GM12875 (cell line): ENCODE data around the gene TSPAN19.

Source experiments
- H3K4me3 ChIP-seq: one replicate; pipeline ENCODE4 v1.5.1; 2011; ENCODE audit warnings: low read depth, low read length, control low read depth
- TF ChIP-seq, protein P1 (sequence below): IDR thresholded peaks from 2 replicates; pipeline ENCODE4 v1.5.1; 2011; ENCODE audit warnings: low read depth, mild to moderate bottlenecking, control low read depth, inconsistent platforms, low read length, moderate library complexity, borderline replicate concordance; ENCODE audit not compliant: insufficient read depth

TSPAN19 gene

GRCh38 chr12:84994426-84994825, 41.7 kb downstream of the TSPAN19 start:
- TF ChIP-seq, protein P1, sequence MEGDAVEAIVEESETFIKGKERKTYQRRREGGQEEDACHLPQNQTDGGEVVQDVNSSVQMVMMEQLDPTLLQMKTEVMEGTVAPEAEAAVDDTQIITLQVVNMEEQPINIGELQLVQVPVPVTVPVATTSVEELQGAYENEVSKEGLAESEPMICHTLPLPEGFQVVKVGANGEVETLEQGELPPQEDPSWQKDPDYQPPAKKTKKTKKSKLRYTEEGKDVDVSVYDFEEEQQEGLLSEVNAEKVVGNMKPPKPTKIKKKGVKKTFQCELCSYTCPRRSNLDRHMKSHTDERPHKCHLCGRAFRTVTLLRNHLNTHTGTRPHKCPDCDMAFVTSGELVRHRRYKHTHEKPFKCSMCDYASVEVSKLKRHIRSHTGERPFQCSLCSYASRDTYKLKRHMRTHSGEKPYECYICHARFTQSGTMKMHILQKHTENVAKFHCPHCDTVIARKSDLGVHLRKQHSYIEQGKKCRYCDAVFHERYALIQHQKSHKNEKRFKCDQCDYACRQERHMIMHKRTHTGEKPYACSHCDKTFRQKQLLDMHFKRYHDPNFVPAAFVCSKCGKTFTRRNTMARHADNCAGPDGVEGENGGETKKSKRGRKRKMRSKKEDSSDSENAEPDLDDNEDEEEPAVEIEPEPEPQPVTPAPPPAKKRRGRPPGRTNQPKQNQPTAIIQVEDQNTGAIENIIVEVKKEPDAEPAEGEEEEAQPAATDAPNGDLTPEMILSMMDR, result no peak
- H3K4me3 ChIP-seq, result no peak overlapping the region

DNA sequence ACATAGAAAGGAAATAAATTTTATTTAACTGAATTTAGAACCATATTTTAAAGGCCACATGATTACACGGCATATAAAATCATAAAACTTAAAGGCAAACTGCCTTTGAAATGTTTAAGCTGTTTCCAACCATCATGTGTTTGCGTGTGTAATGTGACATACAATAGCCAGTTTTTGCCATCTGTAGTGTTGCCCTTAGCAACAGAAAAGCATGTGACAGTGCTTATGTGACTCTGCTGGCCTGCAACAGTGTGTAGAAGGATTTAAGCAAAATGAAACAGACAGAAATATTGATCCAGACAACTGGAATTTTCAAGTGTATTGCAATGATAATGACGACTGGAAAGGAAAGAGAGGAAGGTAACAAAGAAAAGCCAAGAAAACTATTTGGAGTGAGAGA, 49.5 kb downstream of the TSPAN19 start:
- TF ChIP-seq, protein P1, result no peak
- no peak overlapping the region for H3K4me3 ChIP-seq

- H3K4me3 ChIP-seq, result no peak overlapping the region
- TF ChIP-seq, protein P1, result no peak
Measured at GRCh38 chr12:84986117-84986516, 50.0 kb downstream of the TSPAN19 start.

GRCh38 chr12:84983289-84983688, 52.8 kb downstream of the TSPAN19 start:
- no peak overlapping the region for H3K4me3 ChIP-seq
- TF ChIP-seq, protein P1, result no peak

DNA sequence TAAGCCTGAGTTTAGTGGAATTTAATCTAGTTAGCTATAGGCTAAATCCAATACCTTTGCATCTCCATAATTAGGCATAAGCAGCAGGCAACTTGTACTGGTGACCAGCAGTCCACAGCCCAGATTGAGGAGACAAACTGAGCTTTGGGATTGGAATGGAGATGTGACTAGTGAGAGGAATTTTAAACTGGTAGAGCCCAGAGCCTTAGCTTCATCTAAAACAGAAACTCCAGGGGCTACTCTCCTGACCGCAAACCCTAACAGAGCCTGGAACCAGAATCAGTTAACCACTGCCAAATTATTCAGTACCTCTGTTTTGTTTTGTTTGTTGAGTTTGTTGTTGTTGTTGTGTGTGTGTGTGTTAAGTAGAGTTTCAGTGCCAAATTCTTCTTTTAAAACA, 53.2 kb downstream of the TSPAN19 start:
- no peak overlapping the region for H3K4me3 ChIP-seq
- TF ChIP-seq, protein P1, result no peak

DNA sequence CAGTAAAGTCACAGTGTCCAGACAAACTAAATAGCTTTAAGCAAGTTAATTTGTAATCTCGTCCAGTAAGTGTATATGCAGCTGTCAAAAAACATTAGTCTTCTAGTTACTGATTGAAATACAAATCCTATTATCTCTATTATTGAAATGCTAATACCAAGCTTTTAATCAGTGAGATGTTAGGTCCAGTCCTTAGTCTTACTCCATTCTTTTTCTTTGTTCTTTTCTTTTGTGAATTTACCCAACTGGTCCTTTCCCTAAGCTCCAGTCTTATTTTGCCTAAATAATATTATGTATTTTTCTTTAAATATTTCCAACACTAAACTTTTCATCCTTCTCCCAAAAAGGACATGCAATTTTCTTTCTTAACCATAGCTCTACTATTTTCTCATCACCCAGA, 57.2 kb downstream of the TSPAN19 start:
- H3K4me3 ChIP-seq, result no peak overlapping the region
- TF ChIP-seq, protein P1, result no peak

- TF ChIP-seq, protein P1, result no peak
- no peak overlapping the region for H3K4me3 ChIP-seq
Measured at GRCh38 chr12:84976133-84976532, 59.9 kb downstream of the TSPAN19 start.
